T-helper 17 cell (primary cell): ENCODE measurements around the gene ZNF445. TPM values are rescaled to one million over a fixed set of nuclear protein-coding genes. Genes with fewer than 3 reads are reported as not detected.
A peak's percentile ranks its signal among the peaks of the same experiment; 100 is the strongest.
"Not testable (repeated sequence)": the region's sequence is repeated elsewhere in the genome, so short reads cannot be mapped to it uniquely, and the experiment has no call there.

ENCODE experiments used
- ATAC-seq: fragments of 150-1000 bp; cut with Tn5 transposase; 2 replicates; pipeline ENCODE4 v1.10.0; 2021; ENCODE audit warnings: mild to moderate bottlenecking, moderate library complexity
- DNase-seq, 3 donors: peaks; one replicate each; pipeline versions ENCODE4 v3.0.0 to v3.0.0-alpha.2; 2020 to 2021
- H3K9me3 ChIP-seq: one replicate; pipeline ENCODE4 v1.7.0; 2013; ENCODE audit warnings: low read length, mild to moderate bottlenecking; ENCODE audit not compliant: control insufficient read depth, poor library complexity, severe bottlenecking
- H3K27ac Mint-ChIP-seq: one replicate; pipeline ENCODE4 v1.8.0; 2022; ENCODE audit warnings: mild to moderate bottlenecking, moderate library complexity, mixed read lengths
- H3K27me3 Mint-ChIP-seq: one replicate; pipeline ENCODE4 v1.8.0; 2022; ENCODE audit warnings: mixed read lengths
- H3K36me3 Mint-ChIP-seq: one replicate; pipeline ENCODE4 v1.8.0; 2022; ENCODE audit warnings: low read depth, mixed read lengths
- H3K4me1 Mint-ChIP-seq: one replicate; pipeline ENCODE4 v1.8.0; 2022; ENCODE audit warnings: mild to moderate bottlenecking, mixed read lengths
- H3K4me3 Mint-ChIP-seq: one replicate; pipeline ENCODE4 v1.8.0; 2022; ENCODE audit warnings: mild to moderate bottlenecking, moderate library complexity, mixed read lengths
- total RNA-seq, 4 donors: library from RNA in 2 of 4; stranded (reverse) in 2 of 4; gene quantifications; one replicate each; pipeline ENCODE4 v1.2.3 and lab custom pipeline; 2022 to 2026

The ZNF445 gene
- total RNA-seq, 2 donors from 2014 or later = 9.7 to 10.6 TPM

DNA sequence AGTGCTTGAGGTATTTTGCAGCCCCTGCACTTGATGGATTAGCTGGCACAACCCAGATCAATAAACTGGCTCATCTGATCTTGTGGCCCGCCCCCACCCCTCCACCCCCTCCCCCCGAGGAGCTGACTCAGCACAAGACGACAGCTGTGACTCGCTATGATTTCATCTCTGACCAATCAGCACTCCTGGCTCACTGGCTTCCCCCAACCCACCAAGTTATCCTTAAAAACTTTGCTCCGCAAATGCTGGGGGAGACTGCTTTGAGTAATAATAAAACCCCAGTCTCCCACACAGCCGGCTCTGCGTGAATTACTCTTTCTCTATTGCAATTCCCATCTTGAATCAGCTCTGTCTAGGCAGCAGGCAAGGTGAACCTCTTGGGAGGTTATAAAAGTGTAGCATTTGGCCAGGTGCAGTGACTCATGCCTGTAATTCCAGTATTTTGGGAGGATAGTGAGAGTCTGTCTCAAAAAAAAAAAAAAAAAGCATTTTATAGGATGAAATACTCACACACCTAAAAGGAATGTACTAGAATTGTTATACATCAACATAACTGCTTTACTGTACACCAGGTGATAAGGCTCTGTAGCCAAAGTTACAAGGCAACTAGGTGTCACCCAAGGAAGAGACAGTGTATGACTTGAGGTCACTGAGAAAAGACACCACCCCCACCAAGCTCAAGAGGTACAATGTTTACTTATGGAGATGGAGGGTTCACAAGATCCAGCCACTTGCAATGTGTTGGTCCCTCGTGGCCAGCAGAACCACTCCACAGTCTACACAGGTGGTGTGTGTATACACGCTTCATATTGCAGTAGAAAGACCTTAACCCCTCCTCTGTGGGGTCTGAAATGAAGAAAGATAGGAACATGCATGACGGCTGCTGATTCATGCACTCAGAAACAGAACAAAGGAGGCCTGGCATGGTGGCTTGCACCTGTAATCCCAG, 8.6 kb downstream of the ZNF445 start:
- ATAC-seq = no peak
- H3K36me3 Mint-ChIP-seq = peaks cover 10% of the 10 kb centered on the region
- no peaks in the 10 kb centered on the region for H3K27me3 Mint-ChIP-seq
- H3K27ac Mint-ChIP-seq = no peak overlapping the region
- H3K4me1 Mint-ChIP-seq = peaks cover 18% of the 10 kb centered on the region
- DNase-seq = no peak
- no peak overlapping the region for H3K4me3 Mint-ChIP-seq
- H3K9me3 ChIP-seq = no peaks in the 10 kb centered on the region

DNA sequence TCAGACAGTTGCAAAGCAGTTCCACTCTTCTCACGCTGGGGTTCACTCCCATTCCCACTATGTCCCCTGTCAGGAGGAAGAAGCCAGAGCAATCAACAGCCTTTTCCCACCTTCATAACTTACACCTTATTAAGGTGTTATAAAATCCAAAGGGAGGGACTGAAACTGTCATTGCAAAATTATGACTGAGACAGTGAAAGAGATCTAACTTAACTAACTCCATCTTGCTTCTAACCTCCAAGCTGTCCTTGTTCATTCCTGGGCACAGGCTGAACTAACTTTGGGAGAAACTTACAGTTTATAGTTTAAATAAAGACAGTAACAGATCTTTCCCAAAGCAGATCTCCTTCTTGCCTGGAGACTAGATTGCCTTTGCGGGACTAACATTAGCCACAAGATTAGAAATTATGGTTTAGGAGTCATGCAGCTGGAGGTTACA, 9.4 kb downstream of the ZNF445 start:
- not testable (repeated sequence) for ATAC-seq, H3K27ac Mint-ChIP-seq, H3K4me3 Mint-ChIP-seq, H3K27me3 Mint-ChIP-seq, DNase-seq, H3K9me3 ChIP-seq
- peaks cover 10% of the 10 kb centered on the region for H3K36me3 Mint-ChIP-seq
- H3K4me1 Mint-ChIP-seq = peaks cover 18% of the 10 kb centered on the region

DNA sequence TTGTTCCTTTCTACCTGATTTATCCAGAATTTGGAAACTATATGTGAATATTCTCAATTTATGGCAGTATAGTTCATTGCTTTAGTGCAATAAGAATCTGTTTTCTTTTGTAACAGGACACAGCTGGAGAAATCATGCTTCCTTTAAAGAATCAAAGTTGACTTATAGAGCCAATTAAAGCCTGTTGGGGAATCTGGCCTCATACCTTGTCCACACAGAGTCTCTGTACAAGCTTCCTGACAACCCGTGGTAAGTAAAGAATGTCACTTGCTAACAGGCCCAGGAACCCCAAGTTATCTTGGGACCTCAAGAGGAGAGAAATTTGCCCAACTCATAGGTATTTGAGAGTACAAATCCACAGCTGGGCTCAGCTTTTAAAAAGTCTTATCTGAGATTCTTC, 10.2 kb downstream of the ZNF445 start:
- peak overlapping the region; percentile 19 for H3K27ac Mint-ChIP-seq

DNA sequence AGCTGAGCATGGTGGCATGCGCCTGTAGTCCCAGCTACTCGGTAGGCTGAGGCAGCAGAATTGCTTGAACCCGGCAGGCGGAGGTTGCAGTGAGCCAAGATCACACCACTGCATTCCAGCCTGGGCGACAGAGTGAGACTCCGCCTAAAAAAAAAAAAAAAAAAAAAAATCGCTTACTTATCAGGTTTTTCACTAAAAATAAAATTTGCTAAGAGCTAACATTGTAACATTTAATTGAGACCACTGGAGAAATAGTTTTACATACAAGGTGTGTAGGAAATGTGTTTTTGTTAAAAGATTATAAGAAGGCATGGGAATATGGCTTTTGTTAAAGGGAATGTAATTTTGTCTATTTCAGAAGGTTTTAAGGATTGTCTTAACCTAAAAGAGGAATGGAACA, 12.6 kb downstream of the ZNF445 start:
- not testable (repeated sequence) for ATAC-seq, H3K4me3 Mint-ChIP-seq, H3K27me3 Mint-ChIP-seq, H3K9me3 ChIP-seq, H3K27ac Mint-ChIP-seq, DNase-seq, H3K36me3 Mint-ChIP-seq, H3K4me1 Mint-ChIP-seq

More for the DNA sequence above, 10.2 kb downstream of the ZNF445 start:
- Mint-ChIP-seq H3K4me1 (peaks cover 15% of the 10 kb centered on the region), H3K36me3 (peaks cover 10% of the 10 kb centered on the region), H3K27me3 (no peaks in the 10 kb centered on the region), H3K4me3 (no peak overlapping the region)
- no peaks in the 10 kb centered on the region for H3K9me3 ChIP-seq
- DNase-seq (no peak), ATAC-seq (no peak)

DNA sequence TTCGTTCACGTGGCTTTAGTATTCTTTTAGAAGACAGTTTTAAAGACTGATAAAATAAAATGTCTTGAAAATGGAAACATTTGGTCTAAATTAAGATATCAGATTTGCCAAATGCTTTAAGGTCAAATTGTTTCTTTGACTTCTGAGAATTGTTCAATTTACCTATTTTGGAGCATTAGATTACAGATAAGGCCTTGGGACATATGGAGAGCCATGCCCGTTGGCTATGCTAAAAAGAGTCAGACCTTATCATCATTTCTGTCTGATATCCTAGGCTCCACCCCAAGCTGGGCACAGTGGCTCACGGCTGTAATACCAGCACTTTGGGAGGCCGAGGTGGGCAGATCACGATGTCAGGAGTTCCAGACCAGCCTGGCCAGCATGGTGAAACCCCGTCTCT, 13.0 kb downstream of the ZNF445 start:
- H3K9me3 ChIP-seq = no peaks in the 10 kb centered on the region
- Mint-ChIP-seq H3K4me3 (no peak overlapping the region), H3K36me3 (no peaks in the 10 kb centered on the region), H3K4me1 (peaks cover 2% of the 10 kb centered on the region), H3K27ac (no peak overlapping the region), H3K27me3 (no peaks in the 10 kb centered on the region)
- no peak for DNase-seq
- no peak for ATAC-seq

DNA sequence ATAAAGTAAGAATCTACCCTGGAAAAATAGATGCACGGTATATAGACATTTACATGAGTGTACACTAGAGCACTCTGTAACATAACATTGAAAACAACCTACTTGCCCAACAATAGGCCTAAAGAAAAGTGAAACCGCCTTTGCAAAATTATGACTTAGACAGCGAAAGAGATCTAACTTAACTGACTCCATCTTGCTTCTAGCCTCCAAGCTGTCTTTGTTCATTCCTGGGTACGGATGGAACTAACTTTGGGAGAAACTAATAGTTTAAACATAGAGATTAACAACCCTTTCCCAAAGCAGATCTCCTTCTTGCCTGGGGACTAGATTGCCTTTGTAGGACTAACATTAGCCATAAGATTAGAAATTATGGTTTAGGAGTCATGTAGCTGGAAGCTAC, 17.4 kb downstream of the ZNF445 start:
- ATAC-seq, H3K27ac Mint-ChIP-seq, DNase-seq, H3K4me3 Mint-ChIP-seq, H3K4me1 Mint-ChIP-seq, H3K36me3 Mint-ChIP-seq, H3K9me3 ChIP-seq, H3K27me3 Mint-ChIP-seq: not testable (repeated sequence)

DNA sequence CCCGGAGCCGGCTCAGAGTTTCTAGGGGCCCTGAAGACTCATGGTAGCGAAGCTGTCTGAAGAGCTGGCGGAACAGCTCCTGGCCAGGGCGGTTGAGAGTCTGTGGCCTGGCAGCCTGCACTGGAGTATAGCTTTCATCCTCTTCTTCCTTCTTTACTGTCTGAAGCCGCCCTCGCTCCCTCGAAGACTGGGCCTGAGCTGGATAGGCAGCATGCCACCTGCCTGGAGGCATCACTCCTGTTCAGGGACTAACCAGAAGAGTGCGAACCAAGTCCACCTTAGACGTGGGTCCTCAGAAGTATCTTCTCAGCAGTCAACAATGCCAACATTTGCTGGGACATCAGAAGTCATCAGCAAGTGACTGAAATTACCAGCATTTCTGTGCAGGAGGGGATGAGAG, 22.2 kb downstream of the ZNF445 start:
- Mint-ChIP-seq H3K27ac (no peak overlapping the region), H3K4me3 (no peak overlapping the region)

DNA sequence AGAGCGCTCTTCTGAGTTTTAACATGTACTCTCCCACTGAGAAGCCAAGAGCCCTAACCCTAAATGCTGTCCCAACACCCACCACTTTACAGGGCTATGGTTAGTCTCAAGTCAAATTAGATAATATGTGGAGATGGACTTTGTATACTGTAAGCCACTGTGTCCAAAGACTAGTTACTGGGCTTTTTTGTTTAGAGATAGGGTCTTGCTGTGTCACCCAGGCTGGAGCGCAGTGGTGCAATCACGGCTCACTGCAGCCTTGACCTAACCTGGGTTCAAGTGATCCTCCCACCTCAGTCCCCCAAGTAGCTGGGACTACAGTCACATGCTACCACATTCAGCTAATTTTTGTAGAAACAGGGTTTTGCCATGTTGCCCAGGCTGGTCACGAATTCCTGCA, 23.2 kb downstream of the ZNF445 start:
- DNase-seq (no peak), ATAC-seq (no peak)
- Mint-ChIP-seq H3K4me1 (peaks cover 4% of the 10 kb centered on the region), H3K4me3 (no peak overlapping the region), H3K27ac (no peak overlapping the region), H3K27me3 (no peaks in the 10 kb centered on the region), H3K36me3 (peaks cover 17% of the 10 kb centered on the region)
- no peaks in the 10 kb centered on the region for H3K9me3 ChIP-seq

More for the DNA sequence above, 22.2 kb downstream of the ZNF445 start:
- Mint-ChIP-seq H3K27me3 (no peaks in the 10 kb centered on the region), H3K36me3 (peaks cover 14% of the 10 kb centered on the region), H3K4me1 (peaks cover 4% of the 10 kb centered on the region)
- DNase-seq (no peak), ATAC-seq (no peak)
- H3K9me3 ChIP-seq = no peaks in the 10 kb centered on the region

DNA sequence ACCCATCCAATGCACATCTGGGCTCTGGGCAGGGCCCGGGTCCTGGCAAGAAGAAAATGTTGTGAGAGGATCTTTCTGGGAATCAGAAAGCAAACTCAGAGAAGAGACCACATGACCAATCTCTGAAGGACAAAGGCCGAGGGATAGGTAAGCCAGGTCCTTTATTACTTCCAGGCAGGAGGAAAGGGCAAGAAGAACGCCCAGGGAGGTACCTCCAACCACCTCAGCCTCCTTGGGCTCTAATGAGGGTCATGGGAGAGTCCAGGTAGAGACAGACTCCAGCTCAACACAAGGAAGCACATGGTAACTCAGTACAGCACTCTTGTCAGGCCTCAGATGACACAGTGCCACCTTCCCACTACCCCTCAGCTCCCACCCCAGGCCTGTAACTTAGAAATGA, 26.0 kb downstream of the ZNF445 start:
- ATAC-seq (no peak), DNase-seq (no peak)
- no peaks in the 10 kb centered on the region for H3K9me3 ChIP-seq
- no peak overlapping the region for H3K4me3 Mint-ChIP-seq
- H3K36me3 Mint-ChIP-seq = peaks cover 32% of the 10 kb centered on the region
- peak overlapping the region; percentile 19 for H3K27ac Mint-ChIP-seq
- peaks cover 4% of the 10 kb centered on the region for H3K4me1 Mint-ChIP-seq
- no peaks in the 10 kb centered on the region for H3K27me3 Mint-ChIP-seq

DNA sequence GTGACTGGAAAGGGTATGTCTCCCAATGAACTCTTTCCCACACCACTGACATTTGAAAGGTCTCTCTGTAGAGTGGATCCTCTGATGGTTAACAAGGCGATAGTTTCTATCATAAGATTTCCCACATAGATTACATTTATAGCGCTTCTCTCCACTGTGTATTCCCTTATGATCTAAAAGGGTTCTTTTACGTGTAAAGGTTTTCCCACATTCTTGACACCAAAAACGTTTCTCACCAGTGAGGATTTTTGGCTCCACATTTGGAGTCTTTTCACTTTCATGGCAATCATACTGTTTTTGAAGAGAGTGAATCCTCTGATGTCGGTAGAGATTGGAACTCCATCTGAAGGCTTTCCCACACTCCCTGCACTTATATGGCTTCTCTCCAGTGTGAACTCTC, 30.5 kb downstream of the ZNF445 start:
- Mint-ChIP-seq H3K27me3 (no peaks in the 10 kb centered on the region), H3K36me3 (peaks cover 21% of the 10 kb centered on the region), H3K4me3 (no peak overlapping the region), H3K4me1 (peaks cover 3% of the 10 kb centered on the region), H3K27ac (no peak overlapping the region)
- ATAC-seq (no peak), DNase-seq (no peak)
- no peaks in the 10 kb centered on the region for H3K9me3 ChIP-seq

DNA sequence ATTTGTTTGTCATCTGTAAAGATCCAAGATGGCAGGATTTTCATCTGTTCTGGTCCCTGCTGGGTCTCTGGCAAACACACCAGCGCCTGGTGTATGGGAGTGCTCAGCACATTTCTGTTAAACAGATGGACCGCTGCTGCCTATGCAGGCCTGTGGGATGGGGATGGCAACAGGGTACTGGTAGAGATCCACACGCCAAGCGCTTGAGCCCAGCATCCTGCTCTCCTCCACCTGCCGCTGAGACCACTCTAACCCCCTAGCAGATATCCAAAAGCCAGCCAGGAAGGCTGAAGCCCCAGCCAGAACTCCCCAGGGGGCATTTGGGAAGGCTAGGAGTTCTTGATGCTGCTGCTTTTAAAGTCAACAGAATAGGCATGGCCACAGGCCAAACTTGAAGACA, 31.7 kb downstream of the ZNF445 start:
- ATAC-seq (no peak), DNase-seq (no peak)
- Mint-ChIP-seq H3K4me1 (peaks cover 3% of the 10 kb centered on the region), H3K27ac (peak overlapping the region; percentile 37), H3K27me3 (no peaks in the 10 kb centered on the region), H3K36me3 (peaks cover 21% of the 10 kb centered on the region), H3K4me3 (no peak overlapping the region)
- no peaks in the 10 kb centered on the region for H3K9me3 ChIP-seq

DNA sequence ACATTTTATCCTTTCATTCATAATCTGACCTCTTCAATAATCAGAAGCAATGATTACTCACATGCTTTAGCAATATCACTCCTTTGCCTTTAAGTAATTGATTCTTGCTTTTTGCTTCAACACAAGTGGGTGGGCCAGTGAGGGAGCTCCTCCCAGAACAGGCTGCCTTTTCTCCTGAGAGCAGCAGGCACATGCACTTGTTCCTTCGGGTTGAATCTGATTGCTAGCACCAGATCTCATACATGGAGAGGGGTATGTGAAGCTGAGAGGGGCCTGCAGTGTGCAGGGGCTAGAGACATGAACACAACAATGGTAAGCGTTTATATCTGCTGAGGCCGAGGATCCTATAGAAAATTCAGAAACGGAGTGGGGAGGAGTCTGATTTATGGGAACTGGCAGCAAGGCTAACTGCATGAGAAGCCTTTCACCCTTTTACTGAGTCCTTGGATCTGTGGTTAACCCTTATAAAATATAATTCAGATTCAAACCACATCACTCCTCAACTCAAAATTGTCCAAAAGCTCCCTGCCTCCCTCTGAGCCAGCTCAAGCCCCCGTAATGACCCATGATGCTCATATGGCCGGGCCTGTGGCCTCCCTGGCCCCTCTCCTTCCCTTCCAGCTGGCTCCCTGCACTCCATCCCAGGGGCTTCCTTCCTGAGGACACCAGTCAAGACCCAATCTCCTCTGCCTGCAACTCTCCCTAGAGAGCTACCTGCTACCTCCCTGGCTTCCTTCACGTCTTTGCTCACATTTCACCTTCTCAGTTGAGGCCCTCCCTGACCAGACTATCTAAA, 32.4 kb downstream of the ZNF445 start:
- ATAC-seq = no peak
- no peaks in the 10 kb centered on the region for H3K9me3 ChIP-seq
- H3K4me3 Mint-ChIP-seq = no peak overlapping the region
- DNase-seq = no peak
- H3K4me1 Mint-ChIP-seq = peaks cover 9% of the 10 kb centered on the region
- peaks cover 18% of the 10 kb centered on the region for H3K36me3 Mint-ChIP-seq
- peak overlapping the region; percentile 37 for H3K27ac Mint-ChIP-seq
- no peaks in the 10 kb centered on the region for H3K27me3 Mint-ChIP-seq

DNA sequence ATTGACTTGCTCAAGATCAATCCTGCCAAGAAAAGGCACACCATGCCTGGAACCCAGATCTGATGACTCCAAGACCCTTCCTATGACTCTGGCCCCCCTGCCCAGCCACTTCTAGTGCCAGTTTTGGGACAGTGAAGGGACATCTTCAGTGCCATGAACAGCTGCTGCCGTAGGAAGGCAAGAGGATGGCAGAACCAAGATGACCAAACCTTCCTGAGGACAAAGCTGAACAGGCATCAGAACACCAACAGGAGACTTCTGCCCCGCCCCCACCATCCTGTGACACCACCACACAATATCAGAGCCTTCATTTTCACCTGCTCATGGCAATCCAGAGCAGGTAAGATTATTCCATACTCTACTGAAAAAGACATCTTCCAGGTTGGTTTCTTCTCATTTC, 33.0 kb downstream of the ZNF445 start:
- peaks cover 16% of the 10 kb centered on the region for H3K36me3 Mint-ChIP-seq
- peaks cover 14% of the 10 kb centered on the region for H3K4me1 Mint-ChIP-seq
- H3K27ac Mint-ChIP-seq = peak overlapping the region; percentile 37
- ATAC-seq (no peak), DNase-seq (no peak)
- no peaks in the 10 kb centered on the region for H3K9me3 ChIP-seq
- no peaks in the 10 kb centered on the region for H3K27me3 Mint-ChIP-seq
- no peak overlapping the region for H3K4me3 Mint-ChIP-seq
